A673 (cell line): ENCODE results near the gene TBX5.

ENCODE experiments used
- EZH2 ChIP-seq: fragments of 200-600 bp; sonication (generic); IDR thresholded peaks from 2 replicates; pipeline ENCODE4 v1.6.1; 2017; ENCODE audit warnings: borderline replicate concordance, low read depth, mild to moderate bottlenecking, mixed read lengths, antibody characterized with exemption, low read length; ENCODE audit not compliant: poor library complexity, severe bottlenecking
- TF ChIP-seq, protein P1 (sequence below): fragments of 300-800, 200-600 bp; sonication (generic); conservative IDR thresholded peaks from 2 replicates; pipeline ENCODE4 v1.5.1; 2017; ENCODE audit warnings: low read depth, mild to moderate bottlenecking, antibody characterized with exemption, low read length, moderate library complexity, mixed read lengths

DNA sequence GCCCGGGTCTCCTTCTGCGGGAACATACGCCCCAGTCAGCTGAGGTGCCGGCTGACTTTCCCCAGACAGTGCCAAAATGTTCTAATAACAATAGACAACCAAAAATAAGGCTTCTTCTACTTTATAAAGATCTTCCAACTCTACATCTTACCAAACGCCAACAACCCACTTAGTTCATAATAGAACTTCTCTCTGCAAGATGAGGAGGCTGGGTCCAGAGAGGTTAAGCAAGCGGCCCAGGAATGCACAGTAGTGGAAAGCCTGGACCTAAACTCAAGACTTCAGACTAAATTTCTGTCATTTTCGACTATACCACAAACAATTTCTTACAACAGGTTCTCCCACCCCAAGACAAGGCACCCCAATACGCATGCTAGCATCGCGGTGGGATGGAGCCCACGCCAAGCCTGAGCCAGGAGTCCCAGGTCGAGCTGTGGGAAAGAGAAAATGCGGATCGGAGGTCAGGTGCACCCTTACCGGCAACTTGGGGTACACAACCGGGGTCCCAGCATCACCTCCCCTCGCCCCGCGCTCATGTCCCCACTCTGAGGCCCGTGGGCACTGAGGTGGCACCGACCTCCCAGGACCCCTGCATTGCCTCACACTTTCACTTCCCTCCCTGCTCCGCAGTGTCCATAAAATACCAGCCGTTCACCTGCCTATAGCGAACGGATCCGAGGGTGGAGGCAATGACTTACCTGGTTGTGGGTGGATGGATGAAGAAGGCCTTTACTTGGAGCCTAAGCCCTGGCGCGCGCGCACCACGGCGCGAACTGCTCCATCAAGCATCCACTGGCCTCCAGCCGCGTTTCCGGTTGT, 42.1 kb upstream of the TBX5 start:
- TF ChIP-seq, protein P1, sequence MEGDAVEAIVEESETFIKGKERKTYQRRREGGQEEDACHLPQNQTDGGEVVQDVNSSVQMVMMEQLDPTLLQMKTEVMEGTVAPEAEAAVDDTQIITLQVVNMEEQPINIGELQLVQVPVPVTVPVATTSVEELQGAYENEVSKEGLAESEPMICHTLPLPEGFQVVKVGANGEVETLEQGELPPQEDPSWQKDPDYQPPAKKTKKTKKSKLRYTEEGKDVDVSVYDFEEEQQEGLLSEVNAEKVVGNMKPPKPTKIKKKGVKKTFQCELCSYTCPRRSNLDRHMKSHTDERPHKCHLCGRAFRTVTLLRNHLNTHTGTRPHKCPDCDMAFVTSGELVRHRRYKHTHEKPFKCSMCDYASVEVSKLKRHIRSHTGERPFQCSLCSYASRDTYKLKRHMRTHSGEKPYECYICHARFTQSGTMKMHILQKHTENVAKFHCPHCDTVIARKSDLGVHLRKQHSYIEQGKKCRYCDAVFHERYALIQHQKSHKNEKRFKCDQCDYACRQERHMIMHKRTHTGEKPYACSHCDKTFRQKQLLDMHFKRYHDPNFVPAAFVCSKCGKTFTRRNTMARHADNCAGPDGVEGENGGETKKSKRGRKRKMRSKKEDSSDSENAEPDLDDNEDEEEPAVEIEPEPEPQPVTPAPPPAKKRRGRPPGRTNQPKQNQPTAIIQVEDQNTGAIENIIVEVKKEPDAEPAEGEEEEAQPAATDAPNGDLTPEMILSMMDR: no peak
- no peak for TF ChIP-seq EZH2
